IMR-90 (cell line): Measurements from ENCODE around the gene UBE2QL1. TPM values are rescaled to one million over a fixed set of nuclear protein-coding genes. Genes with fewer than 3 reads are reported as not detected.

Experiments used
- ATAC-seq: fragments of 200-7000 bp; cut with Tn5 transposase; 2 replicates; pipeline ENCODE4 v1.9.1; 2020; ENCODE audit warnings: low read depth, mild to moderate bottlenecking, moderate library complexity
- BruUV-seq: library from RNA; stranded (reverse); fragments of 400-500 nt; replicated peaks from 2 replicates; lab custom pipeline; 2021; lab: Mats Ljungman, UMichigan
- CTCF ChIA-PET: fragments of 300-600 bp; formaldehyde crosslinking; extraction: SDS; loops from one replicate; lab custom pipeline; 2021; ENCODE audit warnings: antibody characterized with exemption; lab: Yijun Ruan, JAX
- POLR2A ChIA-PET: fragments of 300-600 bp; sonication (Branson Sonifier 250); formaldehyde crosslinking; loops from one replicate; lab custom pipeline; 2022; ENCODE audit warnings: antibody characterized with exemption; ENCODE audit not compliant: unreplicated experiment; lab: Charles Lee
- DNase-seq: peaks from one replicate; pipeline ENCODE4 v3.0.0; 2013
- H2AFZ ChIP-seq: replicated peaks from 2 replicates; pipeline ENCODE3; 2013; ENCODE audit warnings: low read length, mild to moderate bottlenecking; ENCODE audit not compliant: poor library complexity
- H2AK5ac ChIP-seq: 2 replicates; pipeline ENCODE4 v1.6.1; 2013; ENCODE audit warnings: low read depth, low read length, inconsistent platforms
- H2AK9ac ChIP-seq: replicated peaks from 2 replicates; pipeline ENCODE3; 2013; ENCODE audit warnings: mild to moderate bottlenecking, low read depth, low read length, moderate library complexity; ENCODE audit not compliant: poor library complexity
- H2BK120ac ChIP-seq: 2 replicates; pipeline ENCODE4 v1.6.1; 2013; ENCODE audit warnings: low read depth, low read length, inconsistent platforms
- H2BK15ac ChIP-seq: 3 replicates; pipeline ENCODE4 v1.6.1; 2013; ENCODE audit warnings: low read depth, low read length, inconsistent platforms
- H2BK20ac ChIP-seq: 2 replicates; pipeline ENCODE4 v1.6.1; 2013; ENCODE audit warnings: low read depth, mild to moderate bottlenecking, inconsistent platforms, low read length, moderate library complexity
- H2BK5ac ChIP-seq: 2 replicates; pipeline ENCODE4 v1.6.1; 2013; ENCODE audit warnings: mild to moderate bottlenecking, low read depth, low read length, inconsistent platforms; ENCODE audit not compliant: poor library complexity, severe bottlenecking
- H3K14ac ChIP-seq: replicated peaks from 2 replicates; pipeline ENCODE4 v1.6.1; 2013; ENCODE audit warnings: low read depth, low read length, inconsistent platforms
- H3K18ac ChIP-seq: 2 replicates; pipeline ENCODE4 v1.6.1; 2013; ENCODE audit warnings: low read depth, low read length, control low read depth
- H3K23ac ChIP-seq: 2 replicates; pipeline ENCODE4 v1.6.1; 2013; ENCODE audit warnings: low read depth, low read length, inconsistent platforms
- H3K27ac ChIP-seq: 2 replicates; pipeline ENCODE4 v1.5.1; 2013; ENCODE audit warnings: mild to moderate bottlenecking, control low read depth, low read length; ENCODE audit not compliant: insufficient read depth
- H3K27me3 ChIP-seq: 2 replicates; pipeline ENCODE4 v1.6.1; 2013; ENCODE audit warnings: low read length; ENCODE audit not compliant: control insufficient read depth, insufficient read depth
- H3K36me3 ChIP-seq: 2 replicates; pipeline ENCODE4 v1.6.1; 2013; ENCODE audit warnings: low read length, mixed read lengths; ENCODE audit not compliant: control insufficient read depth, insufficient read depth
- H3K4ac ChIP-seq: 2 replicates; pipeline ENCODE4 v1.6.1; 2013; ENCODE audit warnings: low read depth, low read length, inconsistent platforms
- H3K4me1 ChIP-seq: 2 replicates; pipeline ENCODE4 v1.6.1; 2013; ENCODE audit warnings: low read length, mixed read lengths; ENCODE audit not compliant: control insufficient read depth, insufficient read depth
- H3K4me2 ChIP-seq: 2 replicates; pipeline ENCODE4 v1.6.1; 2013; ENCODE audit warnings: low read depth, mild to moderate bottlenecking, control low read depth, low read length, moderate library complexity
- H3K4me3 ChIP-seq: 2 replicates; pipeline ENCODE4 v1.5.1; 2013; ENCODE audit warnings: low read depth, mild to moderate bottlenecking, control low read depth, low read length, moderate library complexity; ENCODE audit not compliant: insufficient read depth
- H3K56ac ChIP-seq: 2 replicates; pipeline ENCODE4 v1.6.1; 2013; ENCODE audit warnings: low read length, inconsistent platforms; ENCODE audit not compliant: insufficient read depth; ENCODE audit errors: extremely low read depth
- H3K79me1 ChIP-seq, 2 experiments: 2 replicates each; pipeline ENCODE4 v1.6.1; 2013; ENCODE audit warnings: low read length in 2 of 2, inconsistent platforms in 1 of 2, low read depth in 1 of 2
- H3K9ac ChIP-seq: 2 replicates; pipeline ENCODE4 v1.6.1; 2013; ENCODE audit warnings: low read depth, low read length, control low read depth
- H3K9me1 ChIP-seq: 2 replicates; pipeline ENCODE4 v1.6.1; 2013; ENCODE audit warnings: low read length, inconsistent platforms; ENCODE audit not compliant: insufficient read depth
- H3K9me3 ChIP-seq: 2 replicates; pipeline ENCODE4 v1.6.1; 2013; ENCODE audit warnings: low read length; ENCODE audit not compliant: control insufficient read depth, insufficient read depth
- H4K20me1 ChIP-seq: 2 replicates; pipeline ENCODE4 v1.6.1; 2013; ENCODE audit warnings: low read length, inconsistent platforms; ENCODE audit not compliant: insufficient read depth
- H4K5ac ChIP-seq: 2 replicates; pipeline ENCODE4 v1.6.1; 2013; ENCODE audit warnings: mild to moderate bottlenecking, low read depth, low read length, control low read depth
- H4K8ac ChIP-seq, 2 experiments: 2 replicates each; pipeline ENCODE4 v1.6.1; 2013; ENCODE audit warnings: low read depth in 2 of 2, low read length in 2 of 2, control low read depth in 1 of 2, inconsistent platforms in 1 of 2
- H4K91ac ChIP-seq: 2 replicates; pipeline ENCODE4 v1.6.1; 2013; ENCODE audit warnings: low read depth, low read length, inconsistent platforms; ENCODE audit not compliant: insufficient read depth
- BHLHE40 ChIP-seq: fragments of 150-350 bp; IDR thresholded peaks from 2 replicates; pipeline ENCODE4 v1.6.1; 2016; ENCODE audit warnings: mild to moderate bottlenecking, low read depth, low read length
- CTCF ChIP-seq: conservative IDR thresholded peaks from 2 replicates; pipeline ENCODE4 v1.5.1; 2012; ENCODE audit warnings: mild to moderate bottlenecking, low read depth, low read length, improper control_type of control experiment
- ELK1 ChIP-seq: fragments of 150-350 bp; IDR thresholded peaks from 2 replicates; pipeline ENCODE4 v1.6.1; 2016; ENCODE audit warnings: low read depth, mild to moderate bottlenecking, low read length, moderate library complexity, borderline replicate concordance
- FOS ChIP-seq: fragments of 150-350 bp; IDR thresholded peaks from 2 replicates; pipeline ENCODE4 v1.6.1; 2016; ENCODE audit warnings: low read depth, low read length
- MAFK ChIP-seq: IDR thresholded peaks from 2 replicates; pipeline ENCODE4 v1.6.1; 2012; ENCODE audit warnings: low read depth, low read length, improper control_type of control experiment
- MAZ ChIP-seq: IDR thresholded peaks from 2 replicates; pipeline ENCODE4 v1.6.1; 2012; ENCODE audit warnings: low read depth, mild to moderate bottlenecking, low read length, improper control_type of control experiment, moderate library complexity, borderline replicate concordance
- MXI1 ChIP-seq: IDR thresholded peaks from 2 replicates; pipeline ENCODE4 v1.6.1; 2012; ENCODE audit warnings: low read depth, mild to moderate bottlenecking, low read length, moderate library complexity, borderline replicate concordance
- POLR2A ChIP-seq: IDR thresholded peaks from 2 replicates; pipeline ENCODE4 v1.6.1; 2012; ENCODE audit warnings: mild to moderate bottlenecking, low read depth, low read length
- RAD21 ChIP-seq: IDR thresholded peaks from 2 replicates; pipeline ENCODE4 v1.6.1; 2012; ENCODE audit warnings: low read length, improper control_type of control experiment
- RCOR1 ChIP-seq: IDR thresholded peaks from 2 replicates; pipeline ENCODE4 v1.6.1; 2012; ENCODE audit warnings: mild to moderate bottlenecking, low read length, improper control_type of control experiment; ENCODE audit not compliant: insufficient replicate concordance
- RFX5 ChIP-seq: IDR thresholded peaks from 2 replicates; pipeline ENCODE4 v1.8.0; 2012; ENCODE audit warnings: low read depth, mild to moderate bottlenecking, low read length, moderate library complexity
- SMC3 ChIP-seq: fragments of 150-350 bp; IDR thresholded peaks from 2 replicates; pipeline ENCODE4 v1.6.1; 2016; ENCODE audit warnings: low read depth, mild to moderate bottlenecking, antibody characterized with exemption, low read length, moderate library complexity
- WGBS, 2 experiments: methylation state at CpG; one replicate each; pipeline versions ENCODE4 v1.1.5 to v1.1.7; 2013; ENCODE audit warnings: missing lambda C conversion rate in 2 of 2; ENCODE audit not compliant: insufficient read length in 1 of 2; ENCODE audit errors: extremely low coverage in 2 of 2; 5-methylcytosine and 5-hydroxymethylcytosine counted together
- dilution Hi-C: fragments of 300-500 bp; cut with HindIII; formaldehyde crosslinking; loops from one replicate; pipeline ENCODE4 v1.14.3; 2018; ENCODE audit warnings: low sequenced_read_pairs; ENCODE audit not compliant: unreplicated experiment
- in situ Hi-C: fragments of 300-500 bp; cut with MboI; formaldehyde crosslinking; loops from 3 replicates; pipeline ENCODE4 v1.14.3; 2019; ENCODE audit warnings: low sequenced_read_pairs, inconsistent platforms, mixed read lengths
- intact Hi-C: fragments of 100-400 bp; cut with micrococcal nuclease; formaldehyde crosslinking; loops from 2 replicates; pipeline ENCODE4 v1.10.0; 2022
- polyA plus RNA-seq, 3 experiments: library from polyadenylated mRNA; depleted of rRNA; stranded (reverse); fragments of >200 nt; gene quantifications; 2 replicates each; pipeline ENCODE4 v1.2.3, GENCODE V29; 2012; ENCODE audit warnings: low replicate concordance in 1 of 3
- total RNA-seq: library from RNA; depleted of rRNA; stranded (reverse); fragments of >200 nt; gene quantifications from 2 replicates; pipeline ENCODE4 v1.2.3, GENCODE V29; 2012

Gene UBE2QL1
- total and polyA plus RNA-seq, 2 of the 4 experiments (the other 2 are of a cell fraction), result not detected

GRCh38 chr5:6489643-6490185 lies 41.1 kb downstream of the UBE2QL1 start:
- Histone ChIP-seq H3K4ac (no peak overlapping the region), H3K23ac (no peak overlapping the region), H3K14ac (no peak overlapping the region), H3K9ac (no peak overlapping the region), H3K9me3 (no peaks in the 10 kb centered on the region), H2AK9ac (no peak overlapping the region), H3K9me1 (no peaks in the 10 kb centered on the region), H2BK20ac (no peak overlapping the region), H2BK15ac (no peak overlapping the region), H4K8ac (no peak overlapping the region), H4K91ac (no peak overlapping the region), H4K20me1 (no peaks in the 10 kb centered on the region), H3K18ac (no peak overlapping the region), H2AK5ac (no peak overlapping the region), H4K5ac (no peak overlapping the region), H3K4me1 (no peaks in the 10 kb centered on the region), H3K4me2 (no peak overlapping the region), H2BK5ac (no peak overlapping the region), H3K56ac (no peak overlapping the region), H2AFZ (no peak overlapping the region), H3K27me3 (no peaks in the 10 kb centered on the region), H2BK120ac (no peak overlapping the region), H3K79me1 (no peaks in the 10 kb centered on the region), H3K36me3 (no peaks in the 10 kb centered on the region), H3K4me3 (no peak overlapping the region), H3K27ac (no peak overlapping the region)
- no peak for TF ChIP-seq RAD21
- no peak for TF ChIP-seq ELK1
- no peak for TF ChIP-seq MAZ
- TF ChIP-seq MAFK, result no peak
- TF ChIP-seq BHLHE40, result no peak
- no peak for TF ChIP-seq FOS
- no peak for TF ChIP-seq CTCF
- TF ChIP-seq RFX5, result no peak
- no peak for TF ChIP-seq MXI1
- TF ChIP-seq RCOR1, result no peak
- TF ChIP-seq POLR2A, result no peak
- no peak for TF ChIP-seq SMC3
- no TSS peak for BruUV-seq
- WGBS, 2 experiments, result 71% methylated on average over 5 of the region's 10 CpGs; no CpG with 5 or more reads in 1 of the 2 experiments
- ChIA-PET CTCF (no interaction called here), POLR2A (no interaction called here)
- no peak for ATAC-seq
- dilution Hi-C loops (no loop called here), intact Hi-C loops (no loop called here), in situ Hi-C loops (no loop called here)
- no peak for DNase-seq
